Keratinocyte (primary cell): ENCODE measurements around the gene ASB6.

ENCODE experiments used
- EZH2 ChIP-seq: IDR thresholded peaks from one replicate; pipeline ENCODE4 v1.6.1; 2012; ENCODE audit warnings: inconsistent platforms, mild to moderate bottlenecking, low read length, moderate library complexity
- TF ChIP-seq, protein P1 (sequence below), 3 experiments: IDR thresholded peaks in 1 of 3; conservative IDR thresholded peaks in 1 of 3; optimal IDR thresholded peaks in 1 of 3; 2 replicates in 2 of 3; 3 replicates in 1 of 3; pipeline versions ENCODE3 to v1.5.1; 2011; ENCODE audit warnings: low read length in 3 of 3, mild to moderate bottlenecking in 3 of 3, moderate library complexity in 2 of 3, control low read depth in 1 of 3, inconsistent platforms in 1 of 3; ENCODE audit not compliant: insufficient read depth in 2 of 3; ENCODE audit errors: extremely low read depth in 1 of 3

DNA sequence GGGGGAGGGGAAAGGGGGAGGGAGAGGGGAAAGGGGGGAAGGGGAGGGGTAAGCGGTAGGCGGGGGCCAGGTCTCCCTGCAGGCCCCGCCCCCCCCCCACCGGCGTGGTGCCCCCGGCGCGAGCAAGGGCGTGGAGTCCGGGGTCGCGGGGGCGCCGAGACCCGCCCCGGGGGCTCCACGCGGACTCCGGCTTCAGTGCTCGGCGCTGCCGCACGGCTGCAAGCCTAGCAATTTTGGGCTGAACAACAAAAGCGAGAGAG lies 31.8 kb downstream of the ASB6 start:
- TF ChIP-seq, protein P1, sequence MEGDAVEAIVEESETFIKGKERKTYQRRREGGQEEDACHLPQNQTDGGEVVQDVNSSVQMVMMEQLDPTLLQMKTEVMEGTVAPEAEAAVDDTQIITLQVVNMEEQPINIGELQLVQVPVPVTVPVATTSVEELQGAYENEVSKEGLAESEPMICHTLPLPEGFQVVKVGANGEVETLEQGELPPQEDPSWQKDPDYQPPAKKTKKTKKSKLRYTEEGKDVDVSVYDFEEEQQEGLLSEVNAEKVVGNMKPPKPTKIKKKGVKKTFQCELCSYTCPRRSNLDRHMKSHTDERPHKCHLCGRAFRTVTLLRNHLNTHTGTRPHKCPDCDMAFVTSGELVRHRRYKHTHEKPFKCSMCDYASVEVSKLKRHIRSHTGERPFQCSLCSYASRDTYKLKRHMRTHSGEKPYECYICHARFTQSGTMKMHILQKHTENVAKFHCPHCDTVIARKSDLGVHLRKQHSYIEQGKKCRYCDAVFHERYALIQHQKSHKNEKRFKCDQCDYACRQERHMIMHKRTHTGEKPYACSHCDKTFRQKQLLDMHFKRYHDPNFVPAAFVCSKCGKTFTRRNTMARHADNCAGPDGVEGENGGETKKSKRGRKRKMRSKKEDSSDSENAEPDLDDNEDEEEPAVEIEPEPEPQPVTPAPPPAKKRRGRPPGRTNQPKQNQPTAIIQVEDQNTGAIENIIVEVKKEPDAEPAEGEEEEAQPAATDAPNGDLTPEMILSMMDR (optimal IDR thresholded peaks at IDR 0.05 in 1 of 3, IDR thresholded peaks at IDR 0.05 in 1 of 3, conservative IDR thresholded peaks at IDR 0.05 in 1 of 3; ENCODE audit: extremely low read depth in 1 of 3, insufficient read depth in 2 of 3, low read length in 3 of 3) = no peak
- TF ChIP-seq EZH2 = no peak
